ENCODE measurements around the gene S100A4. TPM values are rescaled to one million over a fixed set of nuclear protein-coding genes. Genes with fewer than 3 reads are reported as not detected.
"Not testable (repeated sequence)": the region's sequence is repeated elsewhere in the genome, so short reads cannot be mapped to it uniquely, and the experiment has no call there.

The S100A4 gene
- 10 to 100 TPM; 36.5 to 37.9 TPM for total RNA-seq

GRCh38 chr1:153545067-153546055 lies at the start of gene S100A4:
S100A4 (minus strand) TSS chr1:153545806; CDS start chr1:153544794, 1,012 bp downstream.
- intact Hi-C loops (cut with micrococcal nuclease): loop anchor here (1.0 kb wide), 2 partner anchors 12 to 21 kb away; no protein-coding TSS in a partner anchor
- H3K4me1 Mint-ChIP-seq (ENCODE audit: low read depth): peaks cover 74% of the 10 kb centered on the region
- CTCF ChIA-PET: interaction anchor here (0.6 to 3.9 kb wide), 12 partner anchors 10 to 51 kb away, joined by 3 to 47 read pairs (median 4); partner anchors contain the start of gene S100A6

GRCh38 chr1:153592748-153593147 lies 47.1 kb upstream of the S100A4 start:
- H3K4me3 Mint-ChIP-seq: no peak overlapping the region
- no peak overlapping the region for H3K27ac Mint-ChIP-seq
- H3K36me3 Mint-ChIP-seq (ENCODE audit: low read depth): no peaks in the 10 kb centered on the region
- no peaks in the 10 kb centered on the region for H3K27me3 Mint-ChIP-seq (ENCODE audit: low read depth)
- H3K9me3 Mint-ChIP-seq: no peaks in the 10 kb centered on the region
- intact Hi-C loops (cut with micrococcal nuclease): no loop called here
- no peak for DNase-seq
- CTCF ChIA-PET: interaction anchor here (1.2 to 1.4 kb wide), 2 partner anchors 20 to 82 kb away, joined by 4 to 5 read pairs; no protein-coding TSS in a partner anchor
- H3K4me1 Mint-ChIP-seq (ENCODE audit: low read depth): peaks cover 6% of the 10 kb centered on the region

More at GRCh38 chr1:153545067-153546055, at the start of gene S100A4:
- Mint-ChIP-seq H3K27ac (peak within 1 kb of the TSS; percentile 93), H3K4me3 (peak within 1 kb of the TSS; percentile 71), H3K9me3 (no peaks in the 10 kb centered on the region), H3K36me3 (ENCODE audit: low read depth) (no peaks in the 10 kb centered on the region), H3K27me3 (ENCODE audit: low read depth) (no peaks in the 10 kb centered on the region)
- peak; percentile 98 for DNase-seq

GRCh38 chr1:153588482-153588881 lies 42.9 kb upstream of the S100A4 start:
- no peaks in the 10 kb centered on the region for H3K36me3 Mint-ChIP-seq (ENCODE audit: low read depth)
- H3K27ac Mint-ChIP-seq: no peak overlapping the region
- no peaks in the 10 kb centered on the region for H3K9me3 Mint-ChIP-seq
- no peak overlapping the region for H3K4me3 Mint-ChIP-seq
- intact Hi-C loops (cut with micrococcal nuclease): no loop called here
- H3K27me3 Mint-ChIP-seq (ENCODE audit: low read depth): peaks cover 5% of the 10 kb centered on the region
- CTCF ChIA-PET: interaction anchor here (0.7 kb wide), 1 partner anchor 81 kb away, joined by 6 read pairs; no protein-coding TSS in a partner anchor
- no peak for DNase-seq
- no peaks in the 10 kb centered on the region for H3K4me1 Mint-ChIP-seq (ENCODE audit: low read depth)

DNA sequence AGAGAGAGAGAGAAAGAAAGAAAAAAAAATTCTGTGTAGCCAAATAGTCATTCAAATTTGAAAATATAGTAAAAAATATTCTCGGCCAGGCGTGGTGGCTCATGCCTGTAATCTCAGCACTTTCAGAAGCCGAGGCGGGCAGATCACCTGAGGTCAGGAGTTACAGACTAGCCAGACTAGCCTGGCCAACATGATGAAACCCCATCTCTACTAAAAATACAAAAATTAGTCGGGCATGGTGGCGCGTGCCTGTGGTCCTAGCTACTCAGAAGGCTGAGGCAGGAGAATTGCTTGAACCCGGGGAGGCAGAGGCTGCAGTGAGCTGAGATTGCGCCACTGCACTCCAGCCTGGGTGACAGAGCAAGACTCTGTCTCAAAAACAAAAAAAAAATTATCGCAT lies 42.4 kb upstream of the S100A4 start:
- H3K9me3 Mint-ChIP-seq; intact Hi-C loops (cut with micrococcal nuclease); H3K27ac Mint-ChIP-seq; DNase-seq; H3K36me3 Mint-ChIP-seq (ENCODE audit: low read depth); H3K27me3 Mint-ChIP-seq (ENCODE audit: low read depth); H3K4me1 Mint-ChIP-seq (ENCODE audit: low read depth); H3K4me3 Mint-ChIP-seq: not testable (repeated sequence)
- CTCF ChIA-PET: interaction anchor here (0.7 kb wide), 1 partner anchor 80 kb away, joined by 6 read pairs; no protein-coding TSS in a partner anchor

DNA sequence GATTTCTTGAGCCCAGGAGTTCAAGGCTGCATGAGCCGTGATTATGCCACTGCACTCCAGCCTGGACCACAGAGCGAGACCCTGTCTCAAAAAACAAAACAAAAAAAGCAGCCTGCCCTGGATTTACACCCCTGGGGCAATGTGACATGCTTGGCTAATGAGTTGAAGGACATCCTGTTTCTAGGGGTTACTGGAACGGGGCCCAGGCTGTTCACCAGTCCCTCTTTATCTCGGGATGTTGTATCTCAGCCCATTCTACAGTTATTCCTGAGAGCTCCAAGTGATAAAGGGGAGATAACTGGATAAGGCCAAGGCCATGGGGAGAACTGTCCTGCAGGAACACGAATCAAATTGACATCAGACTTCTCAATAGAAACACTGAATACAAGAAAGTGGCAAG lies 41.7 kb upstream of the S100A4 start:
- intact Hi-C loops (cut with micrococcal nuclease): no loop called here
- CTCF ChIA-PET: interaction anchor here (1.9 kb wide), 1 partner anchor 19 kb away, joined by 4 read pairs; no protein-coding TSS in a partner anchor
- DNase-seq: no peak
- Mint-ChIP-seq H3K4me1 (ENCODE audit: low read depth) (no peaks in the 10 kb centered on the region), H3K4me3 (no peak overlapping the region), H3K9me3 (no peaks in the 10 kb centered on the region), H3K27ac (no peak overlapping the region), H3K36me3 (ENCODE audit: low read depth) (no peaks in the 10 kb centered on the region), H3K27me3 (ENCODE audit: low read depth) (peaks cover 5% of the 10 kb centered on the region)

GRCh38 chr1:153586347-153586746 lies 40.7 kb upstream of the S100A4 start:
- Mint-ChIP-seq H3K9me3 (no peaks in the 10 kb centered on the region), H3K4me3 (no peak overlapping the region), H3K36me3 (ENCODE audit: low read depth) (no peaks in the 10 kb centered on the region), H3K27me3 (ENCODE audit: low read depth) (peaks cover 5% of the 10 kb centered on the region), H3K4me1 (ENCODE audit: low read depth) (no peaks in the 10 kb centered on the region), H3K27ac (no peak overlapping the region)
- intact Hi-C loops (cut with micrococcal nuclease): no loop called here
- no peak for DNase-seq
- CTCF ChIA-PET: interaction anchor here (1.8 to 1.9 kb wide), 2 partner anchors 14 to 18 kb away, joined by 4 to 6 read pairs; no protein-coding TSS in a partner anchor

GRCh38 chr1:153585006-153585405 lies 39.4 kb upstream of the S100A4 start:
- Mint-ChIP-seq H3K27ac (no peak overlapping the region), H3K4me1 (ENCODE audit: low read depth) (no peaks in the 10 kb centered on the region), H3K9me3 (no peaks in the 10 kb centered on the region), H3K27me3 (ENCODE audit: low read depth) (peaks cover 5% of the 10 kb centered on the region), H3K36me3 (ENCODE audit: low read depth) (no peaks in the 10 kb centered on the region), H3K4me3 (no peak overlapping the region)
- intact Hi-C loops (cut with micrococcal nuclease): no loop called here
- DNase-seq: no peak
- CTCF ChIA-PET: interaction anchor here (0.7 to 1.8 kb wide), 2 partner anchors 12 to 108 kb away, joined by 3 to 6 read pairs; no protein-coding TSS in a partner anchor

GRCh38 chr1:153583976-153584375 lies 38.4 kb upstream of the S100A4 start:
- no peaks in the 10 kb centered on the region for H3K9me3 Mint-ChIP-seq
- intact Hi-C loops (cut with micrococcal nuclease): no loop called here
- no peak overlapping the region for H3K27ac Mint-ChIP-seq
- no peaks in the 10 kb centered on the region for H3K4me1 Mint-ChIP-seq (ENCODE audit: low read depth)
- H3K36me3 Mint-ChIP-seq (ENCODE audit: low read depth): no peaks in the 10 kb centered on the region
- CTCF ChIA-PET: no interaction called here
- no peak for DNase-seq
- no peak overlapping the region for H3K4me3 Mint-ChIP-seq
- peaks cover 5% of the 10 kb centered on the region for H3K27me3 Mint-ChIP-seq (ENCODE audit: low read depth)

DNA sequence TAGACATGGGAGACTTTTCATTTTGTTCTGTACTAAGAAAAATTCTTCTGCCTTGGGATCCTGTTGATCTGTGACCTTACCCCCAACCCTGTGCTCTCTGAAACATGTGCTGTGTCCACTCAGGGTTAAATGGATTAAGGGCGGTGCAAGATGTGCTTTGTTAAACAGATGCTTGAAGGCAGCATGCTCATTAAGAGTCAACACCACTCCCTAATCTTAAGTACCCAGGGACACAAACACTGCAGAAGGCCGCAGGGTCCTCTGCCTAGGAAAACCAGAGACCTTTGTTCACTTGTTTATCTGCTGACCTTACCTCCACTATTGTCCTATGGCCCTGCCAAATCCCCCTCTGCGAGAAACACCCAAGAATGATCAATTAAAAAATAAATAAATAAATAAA lies 37.9 kb upstream of the S100A4 start:
- H3K9me3 Mint-ChIP-seq; intact Hi-C loops (cut with micrococcal nuclease); CTCF ChIA-PET: not testable (repeated sequence)

GRCh38 chr1:153582836-153583235 lies 37.2 kb upstream of the S100A4 start:
- H3K4me3 Mint-ChIP-seq; DNase-seq; H3K27me3 Mint-ChIP-seq (ENCODE audit: low read depth); H3K4me1 Mint-ChIP-seq (ENCODE audit: low read depth); H3K36me3 Mint-ChIP-seq (ENCODE audit: low read depth); intact Hi-C loops (cut with micrococcal nuclease); CTCF ChIA-PET; H3K9me3 Mint-ChIP-seq; H3K27ac Mint-ChIP-seq: not testable (repeated sequence)

More for the DNA sequence above, 37.9 kb upstream of the S100A4 start:
- H3K27me3 Mint-ChIP-seq (ENCODE audit: low read depth); DNase-seq; H3K36me3 Mint-ChIP-seq (ENCODE audit: low read depth); H3K4me1 Mint-ChIP-seq (ENCODE audit: low read depth); H3K27ac Mint-ChIP-seq; H3K4me3 Mint-ChIP-seq: not testable (repeated sequence)

GRCh38 chr1:153578936-153579335 lies 33.3 kb upstream of the S100A4 start:
- DNase-seq: no peak
- Mint-ChIP-seq H3K9me3 (no peaks in the 10 kb centered on the region), H3K27ac (no peak overlapping the region), H3K36me3 (ENCODE audit: low read depth) (no peaks in the 10 kb centered on the region), H3K27me3 (ENCODE audit: low read depth) (peaks cover 7% of the 10 kb centered on the region), H3K4me3 (no peak overlapping the region), H3K4me1 (ENCODE audit: low read depth) (no peaks in the 10 kb centered on the region)
- CTCF ChIA-PET: no interaction called here
- intact Hi-C loops (cut with micrococcal nuclease): no loop called here

- CTCF ChIA-PET: interaction anchor here (1.8 kb wide), 1 partner anchor 68 kb away, joined by 6 read pairs; no protein-coding TSS in a partner anchor
- H3K9me3 Mint-ChIP-seq: no peaks in the 10 kb centered on the region
These were observed 32.9 kb upstream of the S100A4 start for GRCh38 chr1:153578490-153578889.

More at GRCh38 chr1:153578490-153578889, 32.9 kb upstream of the S100A4 start:
- DNase-seq: no peak
- Mint-ChIP-seq H3K4me1 (ENCODE audit: low read depth) (peaks cover under 1% of the 10 kb centered on the region), H3K4me3 (no peak overlapping the region), H3K27me3 (ENCODE audit: low read depth) (peaks cover 7% of the 10 kb centered on the region), H3K36me3 (ENCODE audit: low read depth) (no peaks in the 10 kb centered on the region), H3K27ac (no peak overlapping the region)
- intact Hi-C loops (cut with micrococcal nuclease): no loop called here
